Measurements from ENCODE around the gene SPATA9.

The SPATA9 gene

GRCh38 chr5:95619514-95620029 is 63.2 kb downstream of the SPATA9 start:
- no peak for DNase-seq (ENCODE audit: low read depth)

- no peak for DNase-seq (ENCODE audit: low read depth)
Observed at GRCh38 chr5:95619096-95619495, 63.7 kb downstream of the SPATA9 start.

GRCh38 chr5:95617057-95617456 is 65.7 kb downstream of the SPATA9 start:
- DNase-seq (ENCODE audit: low read depth), result no peak

GRCh38 chr5:95615164-95615467 is 67.7 kb downstream of the SPATA9 start:
- DNase-seq (ENCODE audit: low read depth), result no peak

GRCh38 chr5:95613514-95613913 is 69.3 kb downstream of the SPATA9 start:
- DNase-seq (ENCODE audit: low read depth), result no peak

- no peak for DNase-seq (ENCODE audit: low read depth)
Observed at GRCh38 chr5:95611396-95611795, 71.4 kb downstream of the SPATA9 start.

GRCh38 chr5:95610546-95610945 is 72.2 kb downstream of the SPATA9 start:
- DNase-seq (ENCODE audit: low read depth), result no peak

GRCh38 chr5:95609711-95610110 is 73.1 kb downstream of the SPATA9 start:
- DNase-seq (ENCODE audit: low read depth), result no peak
